ENCODE measurements around the gene PRKAR2B. TPM values are rescaled to one million over a fixed set of nuclear protein-coding genes. Genes with fewer than 3 reads are reported as not detected.

PRKAR2B gene
- polyA plus RNA-seq, 3 donors: 2.5 to 5.6 (median 3.5) TPM

DNA sequence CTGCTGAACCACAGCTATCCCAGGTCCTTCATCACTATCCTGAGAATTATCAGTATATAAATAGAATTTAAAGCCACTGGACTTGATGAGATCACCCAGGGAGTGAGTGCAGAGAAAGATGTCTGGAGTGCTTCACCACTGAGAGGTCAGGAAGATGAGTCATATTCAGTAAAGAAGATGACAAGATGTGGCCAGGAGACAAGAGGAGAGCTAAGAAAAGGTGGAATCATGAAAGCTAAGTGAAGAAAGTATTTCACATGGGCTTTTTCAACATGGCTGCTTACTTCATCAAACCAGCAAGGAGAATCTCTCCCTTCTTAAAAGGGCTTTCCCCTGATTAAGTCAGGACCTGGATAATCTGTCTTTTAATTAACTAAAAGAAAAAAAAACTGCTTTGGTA, 9.1 kb upstream of the PRKAR2B start:
- peak in 2 of 3 donors; percentile 27 to 36 for DNase-seq
- Histone ChIP-seq H3K27me3 (ENCODE audit: control insufficient read depth in 2 of 2, insufficient read depth in 2 of 2, low read length in 2 of 2) (no peaks in the 10 kb centered on the region), H3K4me1 (ENCODE audit: control insufficient read depth in 1 of 2, insufficient read depth in 2 of 2, low read length in 2 of 2) (peaks cover 17 to 33% of the 10 kb centered on the region in 2 donors), H4K20me1 (ENCODE audit: insufficient read depth, low read length) (no peaks in the 10 kb centered on the region), H3K27ac (ENCODE audit: low read depth in 1 of 2, low read length in 2 of 2) (no peak overlapping the region), H3K36me3 (replicated peaks in 1 of 2; ENCODE audit: control insufficient read depth in 1 of 2, insufficient read depth in 2 of 2, low read length in 2 of 2) (no peaks in the 10 kb centered on the region), H3K4me3 (replicated peaks in 1 of 3; ENCODE audit: low read depth in 2 of 3, low read length in 3 of 3) (no peak overlapping the region), H3K4me2 (replicated peaks; ENCODE audit: extremely low read depth, low read length, poor library complexity, severe bottlenecking) (no peak overlapping the region), H3K9me3 (replicated peaks in 1 of 2; ENCODE audit: control insufficient read depth in 1 of 2, insufficient read depth in 1 of 2, low read length in 2 of 2) (no peaks in the 10 kb centered on the region), H3K9ac (ENCODE audit: insufficient read depth, low read length, poor library complexity, severe bottlenecking) (no peak overlapping the region), H3K79me2 (ENCODE audit: insufficient read depth, low read length) (no peaks in the 10 kb centered on the region), H2AFZ (ENCODE audit: insufficient read depth, low read depth, low read length, poor library complexity, severe bottlenecking) (peak overlapping the region; percentile 9)
- H3K9me3 Mint-ChIP-seq: peaks cover 0 to 4% (median 2%) of the 10 kb centered on the region in 7 donors
- peaks cover 33% of the 10 kb centered on the region for H3K4me1 Mint-ChIP-seq
- no peak for TF ChIP-seq CTCF (IDR thresholded peaks at IDR 0.05)
- no peaks in the 10 kb centered on the region for H3K27me3 Mint-ChIP-seq (ENCODE audit: low read depth in 3 of 3)
- H3K27ac Mint-ChIP-seq: no peak overlapping the region
- H3K4me3 Mint-ChIP-seq: no peak overlapping the region
- H3K36me3 Mint-ChIP-seq: no peaks in the 10 kb centered on the region
- intact Hi-C loops (cut with micrococcal nuclease): no loop called here

DNA sequence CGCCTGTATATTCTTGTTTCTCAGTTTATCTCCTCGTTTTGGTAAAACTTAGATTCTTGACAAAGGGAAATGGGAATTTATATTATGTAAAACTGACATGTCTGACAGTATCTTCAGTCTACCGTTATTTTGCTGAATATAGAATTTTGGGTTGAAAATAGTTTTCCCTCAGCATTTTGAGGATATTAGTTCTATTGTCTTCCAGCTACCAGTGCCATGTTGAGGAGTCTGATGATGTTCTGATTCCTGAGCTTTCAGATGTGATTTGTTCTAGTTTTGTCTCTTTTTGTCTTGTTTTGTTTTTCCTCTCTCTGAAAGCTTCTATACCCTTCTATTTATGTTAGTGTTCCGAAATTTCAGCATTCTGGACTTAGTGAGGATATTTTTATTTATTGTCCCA, 8.0 kb upstream of the PRKAR2B start:
- intact Hi-C loops (cut with micrococcal nuclease): no loop called here
- H3K36me3 ChIP-seq (replicated peaks in 1 of 2; ENCODE audit: control insufficient read depth in 1 of 2, insufficient read depth in 2 of 2, low read length in 2 of 2): no peaks in the 10 kb centered on the region
- WGBS (ENCODE audit: insufficient coverage): 83% methylated on average over 1 of the region's 4 CpGs

More for the DNA sequence above, 8.0 kb upstream of the PRKAR2B start:
- DNase-seq: no peak
- Histone ChIP-seq H4K20me1 (ENCODE audit: insufficient read depth, low read length) (no peaks in the 10 kb centered on the region), H3K4me3 (replicated peaks in 1 of 3; ENCODE audit: low read depth in 2 of 3, low read length in 3 of 3) (no peak overlapping the region), H3K4me2 (replicated peaks; ENCODE audit: extremely low read depth, low read length, poor library complexity, severe bottlenecking) (no peak overlapping the region), H3K4me1 (ENCODE audit: control insufficient read depth in 1 of 2, insufficient read depth in 2 of 2, low read length in 2 of 2) (peaks cover 25 to 43% of the 10 kb centered on the region in 2 donors), H3K27me3 (ENCODE audit: control insufficient read depth in 2 of 2, insufficient read depth in 2 of 2, low read length in 2 of 2) (no peaks in the 10 kb centered on the region), H3K27ac (ENCODE audit: low read depth in 1 of 2, low read length in 2 of 2) (no peak overlapping the region), H3K79me2 (ENCODE audit: insufficient read depth, low read length) (no peaks in the 10 kb centered on the region), H2AFZ (ENCODE audit: insufficient read depth, low read depth, low read length, poor library complexity, severe bottlenecking) (no peak overlapping the region), H3K9me3 (replicated peaks in 1 of 2; ENCODE audit: control insufficient read depth in 1 of 2, insufficient read depth in 1 of 2, low read length in 2 of 2) (no peaks in the 10 kb centered on the region), H3K9ac (ENCODE audit: insufficient read depth, low read length, poor library complexity, severe bottlenecking) (no peak overlapping the region)
- Mint-ChIP-seq H3K4me1 (peaks cover 41% of the 10 kb centered on the region), H3K4me3 (no peak overlapping the region), H3K27ac (no peak overlapping the region), H3K36me3 (no peaks in the 10 kb centered on the region), H3K9me3 (peaks cover 0 to 5% (median 3%) of the 10 kb centered on the region in 7 donors), H3K27me3 (ENCODE audit: low read depth in 3 of 3) (no peaks in the 10 kb centered on the region)
- no peak for TF ChIP-seq CTCF (IDR thresholded peaks at IDR 0.05)

All from CD14-positive monocyte (primary cell).